ENCODE measurements around the gene PLEKHJ1. TPM values are rescaled to one million over a fixed set of nuclear protein-coding genes. Genes with fewer than 3 reads are reported as not detected.

Gene PLEKHJ1
- total and polyA plus RNA-seq, 7 donors, result 40.7 to 255 (median 57.3) TPM

DNA sequence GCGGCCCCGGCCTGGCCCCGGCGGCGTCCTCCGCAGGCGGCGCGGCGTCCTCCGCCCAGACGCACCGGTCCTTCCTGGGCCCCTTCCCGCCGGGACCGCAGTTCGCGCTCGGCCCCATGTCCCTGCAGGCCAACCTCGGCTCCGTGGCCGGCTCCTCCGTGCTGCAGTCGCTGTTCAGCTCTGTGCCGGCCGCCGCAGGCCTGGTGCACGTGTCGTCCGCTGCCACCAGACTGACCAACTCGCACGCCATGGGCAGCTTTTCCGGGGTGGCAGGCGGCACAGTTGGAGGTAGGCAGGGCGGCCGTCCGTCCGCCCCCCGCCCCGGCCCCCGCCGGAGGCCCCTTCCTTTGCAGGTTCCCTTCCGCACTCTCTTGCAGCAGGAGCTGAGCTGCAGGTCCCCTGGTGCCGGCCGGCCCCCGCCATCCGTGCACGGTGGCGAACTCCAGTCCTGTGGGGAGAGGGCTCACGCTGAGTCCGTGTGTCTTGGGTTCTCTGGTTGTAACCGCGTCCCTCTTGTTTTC, 9.2 kb downstream of the PLEKHJ1 start:
- Histone ChIP-seq H3K4me3 (no peak overlapping the region), H3K27me3 (no peaks in the 10 kb centered on the region), H3K9me3 (no peaks in the 10 kb centered on the region), H3K27ac (no peak overlapping the region), H3K4me1 (no peaks in the 10 kb centered on the region), H3K36me3 (peaks cover 12 to 99% (median 48%) of the 10 kb centered on the region in 4 donors)
- WGBS, 2 donors, result 97% methylated on average over 53 of the region's 53 CpGs
- TF ChIP-seq POLR2AphosphoS5 (IDR thresholded peaks at IDR 0.05), result no peak
- no peak for TF ChIP-seq EP300 (IDR thresholded peaks at IDR 0.05)
- no peak for TF ChIP-seq POLR2A (IDR thresholded peaks at IDR 0.05)
- no peak for TF ChIP-seq CTCF (IDR thresholded peaks at IDR 0.05)
- DNase-seq, result no peak
- intact Hi-C loops (cut with DNase I), result no loop called here

- no peak for TF ChIP-seq POLR2AphosphoS5 (IDR thresholded peaks at IDR 0.05)
- no peak for TF ChIP-seq EP300 (IDR thresholded peaks at IDR 0.05)
- TF ChIP-seq CTCF (IDR thresholded peaks at IDR 0.05), result no peak
- no peak for TF ChIP-seq POLR2A (IDR thresholded peaks at IDR 0.05)
- Histone ChIP-seq H3K9me3 (no peaks in the 10 kb centered on the region), H3K36me3 (peaks cover 12 to 95% (median 48%) of the 10 kb centered on the region in 4 donors), H3K27ac (no peak overlapping the region), H3K4me3 (no peak overlapping the region), H3K4me1 (peaks cover 0 to 5% (median 0%) of the 10 kb centered on the region in 4 donors), H3K27me3 (no peaks in the 10 kb centered on the region)
- WGBS, 2 donors, result 93 to 96% methylated on average over 59 of the region's 59 CpGs
- intact Hi-C loops (cut with DNase I), result no loop called here
- DNase-seq, result no peak
These were observed 9.9 kb downstream of the PLEKHJ1 start for GRCh38 chr19:2226051-2226839.

DNA sequence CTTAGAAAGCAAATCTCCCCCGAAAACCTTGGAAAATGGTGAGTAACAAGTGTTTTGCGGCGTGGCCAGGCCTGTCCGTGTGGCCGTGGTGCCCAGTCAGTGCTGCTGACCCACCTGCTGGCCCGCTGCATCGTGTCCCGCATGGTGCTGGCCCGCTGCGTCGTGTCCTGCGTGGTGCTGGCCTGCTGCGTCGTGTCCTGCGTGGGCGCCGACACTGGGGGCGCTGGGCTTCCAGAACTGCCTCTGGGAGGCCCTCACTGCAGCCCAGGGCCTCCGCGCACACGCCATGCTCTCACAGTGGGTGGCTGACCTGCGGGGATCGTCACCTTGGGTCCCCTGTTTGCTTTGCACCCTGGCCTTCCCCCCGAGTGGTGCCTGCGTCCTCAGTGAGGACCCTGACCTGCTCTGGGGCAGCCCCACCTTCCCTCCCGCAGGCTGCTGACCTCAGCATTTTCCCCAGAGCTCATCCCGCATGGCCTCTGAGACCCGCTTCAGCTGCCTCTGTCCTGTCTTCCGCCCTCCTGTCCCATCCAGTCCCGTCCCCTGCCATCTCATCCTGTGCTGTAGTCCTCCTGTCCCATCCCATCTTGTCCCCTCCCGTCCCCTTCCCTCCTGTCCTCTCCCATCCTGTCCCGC, 10.6 kb downstream of the PLEKHJ1 start:
- H3K27ac ChIP-seq, result no peak overlapping the region
- peaks cover 0 to 11% (median 0%) of the 10 kb centered on the region in 4 donors for H3K4me1 ChIP-seq
- TF ChIP-seq CTCF (IDR thresholded peaks at IDR 0.05), result no peak
- TF ChIP-seq POLR2AphosphoS5 (IDR thresholded peaks at IDR 0.05), result no peak
- no peak for TF ChIP-seq POLR2A (IDR thresholded peaks at IDR 0.05)
- no peak for TF ChIP-seq EP300 (IDR thresholded peaks at IDR 0.05)
- DNase-seq, result no peak
- no peaks in the 10 kb centered on the region for H3K9me3 ChIP-seq
- intact Hi-C loops (cut with DNase I), result no loop called here
- peaks cover 12 to 94% (median 49%) of the 10 kb centered on the region in 4 donors for H3K36me3 ChIP-seq
- WGBS, 2 donors, result 96 to 97% methylated on average over 32 of the region's 32 CpGs
- H3K27me3 ChIP-seq, result no peaks in the 10 kb centered on the region
- no peak overlapping the region for H3K4me3 ChIP-seq

GRCh38 chr19:2224754-2225349, 11.3 kb downstream of the PLEKHJ1 start:
- WGBS, 2 donors, result 91 to 93% methylated on average over 13 of the region's 13 CpGs
- no peak overlapping the region for H3K4me3 ChIP-seq
- peaks cover 0 to 11% (median 0%) of the 10 kb centered on the region in 4 donors for H3K4me1 ChIP-seq
- H3K9me3 ChIP-seq, result no peaks in the 10 kb centered on the region
- TF ChIP-seq EP300 (IDR thresholded peaks at IDR 0.05), result no peak
- no peak for TF ChIP-seq CTCF (IDR thresholded peaks at IDR 0.05)
- TF ChIP-seq POLR2A (IDR thresholded peaks at IDR 0.05), result no peak
- no peak for TF ChIP-seq POLR2AphosphoS5 (IDR thresholded peaks at IDR 0.05)
- no peaks in the 10 kb centered on the region for H3K27me3 ChIP-seq
- DNase-seq, result no peak
- H3K27ac ChIP-seq, result no peak overlapping the region
- intact Hi-C loops (cut with DNase I), result no loop called here
- peaks cover 12 to 94% (median 49%) of the 10 kb centered on the region in 4 donors for H3K36me3 ChIP-seq

All from sigmoid colon (tissue), 7 donors.